Upper lobe of left lung (tissue), 6 donors: Measurements from ENCODE around the gene ZNF205. TPM values are rescaled to one million over a fixed set of nuclear protein-coding genes. Genes with fewer than 3 reads are reported as not detected.

ENCODE experiments used
- ATAC-seq, 2 donors: fragments of 200-7000 bp; cut with Tn5 transposase; one replicate each; pipeline ENCODE4 v1.9.1; 2022; ENCODE audit warnings: mild to moderate bottlenecking in 2 of 2, moderate library complexity in 2 of 2; ENCODE audit not compliant: low FRiP score in 2 of 2
- DNase-seq, 2 donors: peaks; one replicate each; pipeline ENCODE4 v3.0.0-alpha.2; 2019 to 2020
- H3K27ac ChIP-seq, 4 donors: fragments of 200-600 bp; sonication (generic); one replicate each; pipeline ENCODE4 v1.5.1; 2016 to 2019
- H3K27me3 ChIP-seq, 4 donors: fragments of 200-600 bp; sonication (generic); one replicate each; pipeline ENCODE4 v1.5.1; 2017 to 2019
- H3K36me3 ChIP-seq, 4 donors: fragments of 200-600 bp; sonication (generic); one replicate each; pipeline ENCODE4 v1.5.1; 2016 to 2019
- H3K4me1 ChIP-seq, 4 donors: fragments of 200-600 bp; sonication (generic); one replicate each; pipeline ENCODE4 v1.5.1; 2018 to 2019
- H3K4me3 ChIP-seq, 4 donors: fragments of 200-600 bp; sonication (generic); one replicate each; pipeline ENCODE4 v1.5.1; 2017 to 2019; ENCODE audit warnings: mild to moderate bottlenecking in 2 of 4, moderate library complexity in 1 of 4
- H3K9me3 ChIP-seq, 4 donors: fragments of 200-600 bp; sonication (generic); one replicate each; pipeline ENCODE4 v1.5.1; 2018 to 2019
- CTCF ChIP-seq, 6 experiments: fragments of 450-650 bp in 4 of 6; fragments of 200-600 bp in 2 of 6; sonication (generic) in 2 of 6; IDR thresholded peaks; one replicate each; pipeline ENCODE4 v1.5.1; 2016 to 2019; ENCODE audit warnings: antibody characterized with exemption in 6 of 6
- EP300 ChIP-seq, 4 donors: sonication (generic); formaldehyde crosslinking; IDR thresholded peaks; one replicate each; pipeline ENCODE4 v1.5.1; 2017; ENCODE audit warnings: antibody characterized with exemption in 4 of 4, control low read depth in 2 of 4
- POLR2A ChIP-seq, 4 donors: fragments of 450-650 bp; IDR thresholded peaks; one replicate each; pipeline ENCODE4 v1.5.1; 2016 to 2017; ENCODE audit warnings: antibody characterized with exemption in 4 of 4, mild to moderate bottlenecking in 2 of 4
- POLR2AphosphoS5 ChIP-seq, 2 donors: sonication (generic); formaldehyde crosslinking; IDR thresholded peaks; one replicate each; pipeline ENCODE4 v1.5.1; 2017; ENCODE audit warnings: antibody characterized with exemption in 2 of 2
- WGBS, 2 donors: methylation state at CpG; one replicate each; pipeline ENCODE4 v1.1.5; 2017 to 2018; 5-methylcytosine and 5-hydroxymethylcytosine counted together
- total RNA-seq, 6 donors: library from RNA; depleted of rRNA in 4 of 6; stranded (reverse); fragments of >200 nt in 4 of 6; gene quantifications; one replicate each; pipeline versions ENCODE4 v1.1.0 to v1.2.1, GENCODE V29; 2016 to 2021
- donor health status: DM: no; HTN: no; CAD: no; lungs with moderate emphysema.
- donor health status: DM: no; HTN: yes; CAD: no; lungs with severe emphysema.

Gene ZNF205
- total RNA-seq, 6 donors from 2014 or later = 13.8 to 25.2 (median 16.8) TPM

GRCh38 chr16:3094289-3095027 lies 17.9 kb upstream of the ZNF205 start:
- Histone ChIP-seq H3K27ac (no peak overlapping the region), H3K27me3 (no peaks in the 10 kb centered on the region), H3K4me3 (no peak overlapping the region), H3K36me3 (no peaks in the 10 kb centered on the region), H3K9me3 (no peaks in the 10 kb centered on the region), H3K4me1 (peaks cover 5 to 13% (median 9%) of the 10 kb centered on the region in 4 donors)
- ATAC-seq (peak in 1 of 2 donors; percentile 49), DNase-seq (no peak)
- 89% methylated on average over 22 of the region's 22 CpGs for WGBS, 2 donors
- TF ChIP-seq EP300 (IDR thresholded peaks at IDR 0.05) (no peak), POLR2AphosphoS5 (IDR thresholded peaks at IDR 0.05) (no peak), CTCF (IDR thresholded peaks at IDR 0.05) (peak in 5 of 6 experiments; percentile 17 to 57 (median 39)), POLR2A (IDR thresholded peaks at IDR 0.05) (no peak)

DNA sequence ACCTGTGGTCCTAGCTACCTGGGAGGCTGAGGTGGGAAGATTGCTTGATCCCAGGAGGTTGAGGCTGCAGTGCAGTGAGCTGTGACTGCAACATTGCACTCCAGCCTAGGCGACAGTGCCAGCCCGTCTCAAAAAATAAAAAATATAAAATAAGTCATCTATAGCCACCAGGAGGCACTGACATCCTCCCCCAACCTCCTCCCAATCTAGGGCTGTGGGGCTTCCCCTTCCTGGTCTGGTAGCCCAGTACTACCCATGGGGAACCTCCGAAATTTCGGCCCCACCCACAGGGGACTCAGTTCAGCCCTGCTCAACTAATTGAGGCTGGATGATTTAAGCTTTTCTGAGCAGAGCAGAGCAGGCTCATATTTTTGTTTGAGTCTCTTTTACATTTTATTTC lies 16.5 kb upstream of the ZNF205 start:
- 36 to 38% methylated on average over 4 of the region's 4 CpGs for WGBS, 2 donors
- no peaks in the 10 kb centered on the region for H3K27me3 ChIP-seq
- H3K4me1 ChIP-seq = peaks cover 19 to 26% (median 19%) of the 10 kb centered on the region in 4 donors
- peak; percentile 20 to 71 for ATAC-seq
- no peak overlapping the region for H3K4me3 ChIP-seq
- no peaks in the 10 kb centered on the region for H3K36me3 ChIP-seq
- DNase-seq = peak in 1 of 2 donors; percentile 66
- H3K9me3 ChIP-seq = no peaks in the 10 kb centered on the region
- TF ChIP-seq CTCF (IDR thresholded peaks at IDR 0.05) (peak in 2 of 6 experiments; percentile 26 to 30), POLR2A (IDR thresholded peaks at IDR 0.05) (no peak)
- peak overlapping the region in 1 of 4 donors; percentile 32 for H3K27ac ChIP-seq

GRCh38 chr16:3096362-3096761 lies 16.0 kb upstream of the ZNF205 start:
- ATAC-seq (no peak), DNase-seq (no peak)
- Histone ChIP-seq H3K4me3 (no peak overlapping the region), H3K36me3 (no peaks in the 10 kb centered on the region), H3K27ac (peak overlapping the region in 1 of 4 donors; percentile 32), H3K9me3 (no peaks in the 10 kb centered on the region), H3K27me3 (no peaks in the 10 kb centered on the region), H3K4me1 (peaks cover 23 to 31% (median 24%) of the 10 kb centered on the region in 4 donors)
- 76 to 93% methylated on average over 5 to 6 of the region's 6 CpGs for WGBS, 2 donors
- no peak for TF ChIP-seq EP300 (IDR thresholded peaks at IDR 0.05)
- no peak for TF ChIP-seq POLR2AphosphoS5 (IDR thresholded peaks at IDR 0.05)
- TF ChIP-seq CTCF (IDR thresholded peaks at IDR 0.05) = no peak
- no peak for TF ChIP-seq POLR2A (IDR thresholded peaks at IDR 0.05)

GRCh38 chr16:3097266-3097665 lies 15.1 kb upstream of the ZNF205 start:
- Histone ChIP-seq H3K4me1 (peaks cover 23 to 39% (median 31%) of the 10 kb centered on the region in 4 donors), H3K27ac (no peak overlapping the region), H3K27me3 (no peaks in the 10 kb centered on the region), H3K36me3 (no peaks in the 10 kb centered on the region), H3K4me3 (no peak overlapping the region), H3K9me3 (no peaks in the 10 kb centered on the region)
- DNase-seq (no peak), ATAC-seq (no peak)
- TF ChIP-seq EP300 (IDR thresholded peaks at IDR 0.05) = no peak
- WGBS, 2 donors = 60 to 75% methylated on average over 6 to 8 of the region's 8 CpGs

DNA sequence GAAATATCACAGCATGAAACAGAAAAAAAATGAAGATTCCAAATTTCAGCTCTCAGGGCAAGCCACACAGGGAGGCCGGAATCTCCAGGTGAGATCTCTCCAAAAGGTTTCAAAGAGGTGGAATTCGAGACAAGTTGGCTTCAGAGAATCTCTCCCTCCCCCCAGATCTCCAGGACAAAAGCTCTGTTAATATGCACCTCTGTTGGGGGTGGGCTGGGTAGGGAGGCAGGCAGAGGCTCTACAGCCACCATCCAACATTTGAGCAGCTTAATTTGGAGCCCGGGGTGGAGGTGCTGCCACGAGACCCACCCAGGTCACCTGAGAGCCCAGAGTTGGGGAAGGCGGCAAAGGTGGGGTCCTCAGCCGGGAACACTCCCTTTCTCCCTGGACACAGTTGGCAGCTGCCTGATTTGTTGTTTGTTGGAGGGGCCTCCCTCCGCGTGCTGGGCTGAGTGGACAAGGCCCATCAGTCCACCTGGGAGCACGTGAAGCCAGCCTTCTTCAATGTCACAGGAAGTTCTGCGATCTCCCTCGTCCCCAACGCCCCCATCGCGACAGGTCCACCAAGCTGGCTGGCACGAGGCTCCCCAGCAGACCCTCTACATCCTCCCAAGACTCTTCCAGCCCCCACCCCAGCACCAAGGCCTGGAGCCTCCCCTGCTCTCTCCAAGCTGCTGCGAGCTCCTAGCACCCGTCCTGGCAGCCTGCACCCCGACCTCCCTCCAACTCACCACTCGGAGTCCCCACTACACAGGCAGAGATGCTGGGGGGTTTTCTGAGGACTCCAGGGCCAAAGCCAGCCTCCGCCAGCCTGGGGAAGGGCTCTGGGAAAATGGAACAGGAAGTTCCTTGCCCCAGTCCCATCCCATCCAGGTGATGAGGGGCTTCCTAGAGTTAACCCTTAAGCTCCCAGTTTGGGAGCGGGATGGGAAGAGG lies 13.7 kb upstream of the ZNF205 start, which contains the start of gene ZSCAN10:
Gene ZSCAN10, minus strand, starts transcription at position 836 of the 936 bp plus-strand sequence. CDS start 6,357 bp downstream, outside the sequence.
- no peaks in the 10 kb centered on the region for H3K36me3 ChIP-seq
- peak within 1 kb of the TSS in 3 of 4 donors; percentile 12 to 57 (median 54) for H3K27ac ChIP-seq
- H3K4me3 ChIP-seq = peak within 1 kb of the TSS in 3 of 4 donors; percentile 18 to 39 (median 31)
- ATAC-seq (no peak), DNase-seq (no peak)
- no peak for TF ChIP-seq CTCF (IDR thresholded peaks at IDR 0.05)
- TF ChIP-seq POLR2A (IDR thresholded peaks at IDR 0.05) = no peak
- no peak for TF ChIP-seq POLR2AphosphoS5 (IDR thresholded peaks at IDR 0.05)
- TF ChIP-seq EP300 (IDR thresholded peaks at IDR 0.05) = no peak
- H3K27me3 ChIP-seq = no peaks in the 10 kb centered on the region
- 58 to 60% methylated on average over 12 to 21 of the region's 21 CpGs for WGBS, 2 donors
- H3K4me1 ChIP-seq = peaks cover 23 to 40% (median 34%) of the 10 kb centered on the region in 4 donors
- no peaks in the 10 kb centered on the region for H3K9me3 ChIP-seq
